ENCODE measurements around the gene RNF114.

RNF114 gene

DNA sequence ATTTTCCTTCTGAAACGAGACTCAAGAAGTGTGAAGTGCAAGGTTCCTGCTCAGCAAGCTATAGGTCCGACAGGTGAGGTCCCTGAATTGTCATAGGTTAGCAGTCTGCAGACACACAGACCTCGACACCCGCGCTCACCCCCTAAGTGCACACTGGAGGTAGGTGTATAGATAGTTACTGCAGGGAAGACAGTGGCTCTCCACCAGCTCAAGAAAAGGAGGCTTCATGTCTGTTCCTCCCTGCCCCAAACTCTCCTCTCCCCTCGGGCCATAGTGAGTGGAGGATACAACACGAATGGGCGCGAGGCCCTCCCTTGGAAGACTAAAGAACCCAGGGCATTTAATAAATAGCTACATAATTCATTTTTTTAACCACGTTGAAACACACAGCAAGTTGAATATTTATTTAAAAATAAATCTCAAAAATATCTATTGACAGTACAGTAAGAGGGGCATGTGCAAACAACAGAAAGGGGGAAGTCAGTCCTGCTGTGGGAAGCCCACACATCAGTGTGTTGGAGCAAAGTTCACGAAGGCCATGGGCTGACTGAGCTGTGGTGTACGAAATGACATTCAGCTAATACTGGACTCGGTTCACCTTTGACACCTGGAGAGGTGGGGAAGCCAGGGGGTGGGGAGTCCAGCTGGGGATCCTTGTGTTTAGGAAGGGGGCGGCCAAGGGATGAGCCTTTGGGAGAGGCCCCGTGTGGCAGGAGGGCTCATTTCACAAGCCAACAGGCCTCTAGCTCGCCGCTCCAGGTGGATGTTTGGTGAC is 31.6 kb upstream of the RNF114 start:
- no peak for DNase-seq (ENCODE audit: low read depth)

DNA sequence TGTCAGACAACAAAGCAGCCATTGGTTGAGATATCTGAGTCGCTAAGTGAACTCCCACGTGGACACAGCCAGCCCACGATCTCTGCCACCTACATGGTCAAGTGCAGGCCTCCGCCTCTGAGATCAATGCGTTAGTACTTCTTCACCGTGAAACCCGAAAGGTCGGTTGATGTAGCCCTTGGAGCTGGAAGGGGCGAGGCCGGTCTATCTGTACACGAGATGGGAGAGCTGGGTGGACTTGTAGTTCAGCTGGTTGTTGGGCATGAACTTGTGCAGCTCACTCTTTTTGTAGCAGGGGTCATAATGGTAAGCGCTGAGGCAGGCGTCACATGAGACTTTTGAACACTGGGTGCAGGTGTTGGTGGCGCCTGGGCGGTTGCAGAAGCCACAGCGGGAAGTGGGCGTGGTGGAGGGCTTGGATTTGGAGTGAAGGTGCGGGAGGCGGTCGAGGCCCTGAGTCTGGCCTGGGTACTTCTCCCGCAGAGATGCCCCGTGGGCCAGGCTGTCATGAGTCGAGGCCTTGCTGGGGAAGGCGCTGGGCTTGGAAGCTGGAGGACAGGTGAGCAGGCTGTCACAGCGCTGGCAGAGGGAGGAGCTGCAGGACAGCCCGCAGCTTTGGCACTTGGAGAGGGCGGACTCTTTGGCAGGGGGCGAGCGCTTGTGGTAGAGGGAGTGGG is 30.6 kb upstream of the RNF114 start:
- DNase-seq (ENCODE audit: low read depth) = no peak

DNA sequence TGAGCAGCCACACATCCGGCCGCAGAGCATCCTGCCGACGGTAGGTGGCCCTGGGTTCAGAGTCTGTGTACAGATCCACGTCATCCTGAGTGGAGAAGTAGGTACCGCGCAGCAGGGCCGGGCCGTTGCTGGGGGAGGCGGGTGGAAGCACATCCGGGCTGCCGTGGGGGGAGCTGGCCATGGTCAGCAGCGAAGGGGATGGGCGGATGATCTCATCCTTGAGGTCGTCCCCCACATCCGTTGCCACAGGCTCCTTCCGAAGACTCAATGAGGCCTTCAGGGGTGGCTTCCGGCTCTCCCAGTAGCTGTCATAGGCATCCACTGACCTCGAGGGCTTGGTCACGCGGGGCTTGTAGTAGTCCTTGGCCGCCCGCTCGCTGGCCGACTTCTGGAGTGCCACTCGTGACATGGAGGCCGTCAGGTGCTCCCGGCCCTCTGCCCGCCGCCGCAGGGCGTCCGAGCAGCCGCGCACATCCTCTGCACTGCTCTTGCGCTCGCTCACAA is 30.0 kb upstream of the RNF114 start:
- no peak for DNase-seq (ENCODE audit: low read depth)

DNA sequence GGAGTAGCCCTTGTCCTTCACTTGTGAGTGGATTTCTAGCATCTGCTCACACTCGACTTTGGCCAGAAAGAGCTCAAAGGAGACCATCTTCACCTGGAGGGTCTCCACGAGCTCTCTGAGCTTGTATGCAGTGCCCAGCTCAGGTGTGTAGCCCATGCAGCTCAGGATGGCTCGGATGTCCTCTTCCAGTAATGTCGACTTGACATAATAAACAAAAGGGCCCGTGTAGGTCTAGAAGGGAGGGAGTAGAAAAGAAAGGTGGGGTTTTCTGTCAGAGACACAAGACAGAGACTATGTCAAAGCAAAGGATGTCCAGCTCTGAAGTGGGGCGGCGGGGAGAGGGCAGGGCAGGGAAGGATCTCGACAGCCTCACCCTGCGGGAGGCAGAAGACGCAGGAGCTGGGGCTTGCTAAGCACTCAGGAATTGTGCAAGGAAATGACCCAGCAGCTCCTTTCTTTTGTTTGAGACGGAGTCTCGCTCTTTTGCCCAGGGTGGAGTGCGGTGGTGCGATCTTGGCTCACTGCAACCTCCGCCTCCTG is 29.5 kb upstream of the RNF114 start:
- DNase-seq (ENCODE audit: low read depth) = no peak

DNA sequence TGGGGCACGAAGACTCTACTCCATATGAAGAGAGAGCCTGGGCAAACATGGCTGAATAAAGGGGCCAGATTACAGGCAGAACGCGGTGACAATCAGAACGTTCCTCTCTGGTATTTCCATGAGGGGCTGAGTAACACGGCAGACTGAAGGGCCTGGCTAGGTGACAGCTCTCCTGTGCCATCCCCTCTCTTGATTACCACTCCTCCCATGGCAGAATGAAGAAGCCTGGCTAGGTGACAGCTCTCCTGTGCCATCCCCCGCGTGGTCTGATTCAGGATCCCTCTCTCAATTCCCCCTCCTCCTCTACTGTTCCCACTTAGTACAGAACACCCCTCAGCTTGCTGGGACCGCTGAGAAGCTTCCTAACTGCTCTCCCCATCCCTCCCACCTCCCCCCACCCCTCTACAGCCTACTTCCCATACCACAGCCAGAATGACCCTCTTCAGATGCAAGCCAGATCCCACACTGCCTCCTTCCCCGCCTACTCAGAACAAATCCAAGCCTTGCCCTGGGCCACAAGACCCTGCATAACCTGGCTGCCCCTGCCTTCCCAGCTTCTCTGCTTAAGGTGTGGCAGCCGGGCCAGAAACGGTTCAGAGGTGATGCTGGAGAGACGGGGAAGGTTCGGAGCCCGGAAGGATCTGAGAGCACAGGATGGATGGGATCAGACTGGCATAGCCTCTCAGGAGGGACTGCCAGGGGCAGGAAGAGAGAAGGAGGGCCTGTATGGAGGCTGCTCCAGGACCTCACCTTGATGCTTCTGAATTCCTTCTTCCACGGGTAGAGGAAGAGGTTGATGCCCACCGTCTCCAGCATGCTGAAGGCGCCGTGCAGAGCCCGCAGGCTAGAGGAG is 28.6 kb upstream of the RNF114 start:
- DNase-seq (ENCODE audit: low read depth) = no peak

DNA sequence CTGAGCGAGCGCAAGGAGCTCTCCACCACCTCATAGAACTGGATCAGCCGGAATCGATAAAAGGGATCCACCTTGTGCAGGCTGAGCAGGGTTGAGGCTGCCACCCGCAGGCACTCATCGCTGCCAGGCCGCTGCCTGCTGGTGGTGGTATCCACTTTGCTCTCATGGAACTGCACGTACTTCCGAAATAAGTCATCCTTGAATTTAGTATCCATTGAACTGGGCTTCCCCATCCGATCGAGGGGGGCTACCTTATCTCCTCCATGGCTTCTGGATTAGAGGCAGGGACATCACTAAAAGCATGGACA is 28.0 kb upstream of the RNF114 start:
- no peak for DNase-seq (ENCODE audit: low read depth)

DNA sequence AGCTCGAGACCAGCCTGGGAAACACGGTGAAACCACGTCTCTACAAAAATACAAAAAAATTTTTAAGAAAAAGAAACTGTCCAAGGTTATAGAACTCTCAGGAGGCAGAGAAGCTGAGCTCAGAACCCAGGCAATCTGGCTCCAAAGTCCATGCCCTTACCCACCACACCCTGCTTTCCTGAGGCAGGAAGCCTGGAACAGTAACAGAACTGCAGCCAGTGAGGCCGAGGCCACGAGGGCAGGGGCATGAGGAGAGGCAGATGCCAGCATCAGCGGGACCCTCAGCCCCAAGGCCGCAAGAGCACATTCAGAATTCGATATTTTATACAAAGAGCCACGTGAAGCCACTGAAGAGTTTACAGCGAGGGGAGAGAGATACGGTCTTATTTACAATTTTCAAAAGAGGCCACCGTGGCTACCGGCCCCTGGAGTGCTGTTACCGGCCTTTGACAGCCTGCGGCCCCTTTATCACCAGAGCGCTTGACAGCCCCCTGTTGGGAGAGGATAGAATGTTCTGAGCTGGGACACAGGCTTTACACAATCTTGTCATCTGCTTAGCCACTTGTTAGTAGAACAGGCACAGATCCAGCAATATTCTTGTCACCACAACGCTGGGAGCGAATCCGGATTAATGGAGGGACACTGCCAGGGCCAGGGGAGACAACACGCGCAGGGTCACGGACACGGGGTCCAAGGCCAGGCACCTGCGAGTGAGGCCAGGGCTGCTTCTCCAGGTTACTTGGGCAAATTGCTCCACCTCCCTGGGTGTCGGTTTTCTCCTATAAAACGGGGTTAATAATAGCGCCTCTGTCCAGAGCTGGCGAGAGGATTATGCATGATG is 26.5 kb upstream of the RNF114 start:
- no peak for DNase-seq (ENCODE audit: low read depth)

DNA sequence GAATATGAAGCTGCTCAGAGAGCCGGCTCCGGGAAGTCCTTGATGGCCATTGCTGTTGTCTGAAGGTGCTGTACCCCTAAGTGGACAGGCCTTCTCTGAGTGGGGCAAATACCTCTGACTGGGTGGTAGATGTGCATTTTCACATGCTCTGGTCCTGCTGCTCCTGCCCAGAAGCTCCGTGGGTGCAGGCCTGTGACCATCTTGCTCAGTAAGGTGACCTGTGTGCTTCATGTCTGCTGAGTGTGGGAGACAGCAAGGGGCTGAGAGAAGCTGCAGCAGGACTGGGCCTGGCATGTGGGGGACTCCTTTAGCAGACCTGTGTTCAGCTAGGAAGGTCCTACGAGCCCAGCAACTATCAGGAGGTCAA is 25.9 kb upstream of the RNF114 start:
- no peak for DNase-seq (ENCODE audit: low read depth)

DNA sequence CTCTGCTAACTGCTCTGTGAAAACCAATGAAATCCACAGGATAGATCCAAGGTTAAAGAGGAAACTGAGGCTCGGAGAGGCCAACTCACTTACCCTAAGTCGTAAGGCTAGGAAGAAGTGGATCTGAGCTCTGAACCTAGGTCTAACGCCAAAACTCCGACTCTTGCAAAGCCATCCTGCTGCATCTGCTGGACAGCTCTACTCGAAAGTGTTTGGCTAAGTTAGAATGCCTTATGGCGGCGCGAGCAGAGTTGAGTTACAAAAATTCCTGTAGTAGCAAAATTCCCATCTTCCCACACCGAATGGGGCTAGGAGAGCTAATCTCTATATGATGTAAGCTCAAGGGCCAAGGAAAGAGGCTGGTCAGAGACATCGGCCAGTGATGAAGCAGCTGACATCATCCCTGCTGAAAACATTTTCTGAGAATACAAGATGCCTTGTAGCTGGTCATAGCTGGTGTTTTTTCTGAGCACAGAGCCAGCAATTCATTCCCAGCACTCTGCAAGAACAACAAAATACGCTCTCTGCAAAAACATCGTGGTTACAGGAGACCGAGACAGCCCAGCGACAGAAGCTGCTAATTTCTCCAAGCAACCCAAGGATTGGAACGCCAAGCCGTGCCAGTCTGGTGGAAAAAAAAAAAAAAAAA is 22.7 kb upstream of the RNF114 start:
- no peak for DNase-seq (ENCODE audit: low read depth)

DNA sequence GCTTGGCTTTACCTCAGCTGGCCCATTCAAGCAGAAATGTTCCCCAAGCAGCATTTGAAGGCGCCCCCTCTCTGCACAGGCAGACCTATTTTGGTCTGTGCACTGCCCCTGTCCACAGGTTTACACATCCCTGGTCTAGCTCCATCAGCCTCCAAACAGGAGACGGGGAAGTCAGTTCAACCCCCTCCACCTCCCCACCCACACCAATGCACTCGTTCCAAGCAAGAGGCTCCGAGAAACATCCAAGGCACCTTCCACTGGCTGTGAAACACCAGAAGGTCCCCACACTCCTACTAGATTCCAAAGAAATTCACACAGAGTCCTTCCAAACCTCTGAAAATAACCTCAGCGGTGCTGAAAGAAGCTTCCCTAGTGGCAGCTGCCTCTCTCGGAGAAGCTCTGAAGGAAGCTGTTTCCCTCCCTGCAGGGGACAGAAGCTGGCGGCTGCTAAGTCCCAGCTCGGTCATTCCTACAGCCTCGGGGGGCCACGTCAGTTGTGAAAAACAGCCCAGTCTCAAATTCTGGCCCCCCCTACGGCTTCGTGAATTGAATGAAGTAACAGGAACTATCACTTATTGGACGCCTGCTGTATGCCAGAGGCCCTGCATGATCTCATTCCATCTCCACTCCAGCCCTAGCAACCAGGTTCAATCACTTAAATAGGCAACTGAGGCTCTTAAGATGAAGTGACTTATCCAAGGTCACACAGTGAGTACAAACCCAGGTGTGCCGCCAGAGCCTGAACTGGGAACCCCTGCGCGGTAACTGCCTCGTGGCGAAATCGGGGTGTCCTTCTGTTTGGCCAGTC is 21.7 kb upstream of the RNF114 start:
- no peak for DNase-seq (ENCODE audit: low read depth)

DNA sequence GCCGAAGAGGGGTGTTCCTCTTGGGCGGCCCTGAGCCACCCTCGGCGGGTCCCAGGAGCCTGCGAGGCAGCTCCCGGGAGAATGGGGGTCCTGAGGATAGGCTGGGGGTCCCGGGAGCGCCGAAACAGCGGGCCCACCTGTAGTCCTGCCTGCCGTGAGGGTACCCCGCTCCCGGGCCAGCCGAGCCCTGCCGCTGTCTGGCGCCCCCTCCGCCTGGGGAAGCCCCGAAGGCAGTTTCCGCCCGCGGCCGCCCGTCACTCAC is 21.1 kb upstream of the RNF114 start:
- DNase-seq (ENCODE audit: low read depth) = no peak

DNA sequence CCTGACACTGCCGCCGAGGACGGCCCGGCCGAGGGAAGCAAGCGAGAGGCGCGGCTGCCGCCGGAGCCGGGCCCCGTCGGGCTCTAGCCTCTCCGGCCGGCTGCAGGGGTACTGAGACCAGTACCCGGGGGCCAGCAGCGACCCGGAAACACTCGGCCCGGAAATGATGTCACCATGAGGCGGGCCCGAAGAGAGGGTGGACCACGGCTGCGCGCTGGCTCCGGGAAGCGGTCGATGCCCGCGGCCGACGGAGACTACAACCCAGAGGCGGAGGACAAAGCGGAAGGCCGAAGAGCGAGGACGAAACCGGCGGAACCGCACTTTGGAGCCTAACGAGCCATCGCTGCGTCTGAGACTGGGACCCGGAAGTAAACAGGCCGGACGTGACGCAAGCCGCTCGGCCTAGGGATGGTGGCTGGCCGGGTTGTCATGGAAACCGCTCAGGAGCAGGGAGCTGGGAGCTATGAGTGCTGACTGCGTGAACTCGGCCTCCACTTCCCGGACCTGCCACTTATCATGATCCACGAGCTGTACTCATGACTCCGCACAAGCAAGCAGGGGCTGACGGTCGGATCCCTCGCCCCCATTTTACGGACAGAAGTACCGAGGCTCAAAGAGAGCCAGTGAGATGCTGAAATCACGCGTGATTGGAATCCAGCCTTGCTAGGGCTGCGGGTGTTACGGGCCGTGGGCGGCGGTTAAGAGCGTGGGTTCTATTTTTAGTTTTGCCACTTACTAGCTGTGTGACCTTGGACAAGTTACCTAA is 20.6 kb upstream of the RNF114 start, which contains the start of gene SPATA2:
SPATA2 (minus strand) TSS at position 150 of the 766 bp plus-strand sequence. CDS start 7,039 bp downstream, outside the sequence.
- peak; percentile 95 for DNase-seq (ENCODE audit: low read depth)

DNA sequence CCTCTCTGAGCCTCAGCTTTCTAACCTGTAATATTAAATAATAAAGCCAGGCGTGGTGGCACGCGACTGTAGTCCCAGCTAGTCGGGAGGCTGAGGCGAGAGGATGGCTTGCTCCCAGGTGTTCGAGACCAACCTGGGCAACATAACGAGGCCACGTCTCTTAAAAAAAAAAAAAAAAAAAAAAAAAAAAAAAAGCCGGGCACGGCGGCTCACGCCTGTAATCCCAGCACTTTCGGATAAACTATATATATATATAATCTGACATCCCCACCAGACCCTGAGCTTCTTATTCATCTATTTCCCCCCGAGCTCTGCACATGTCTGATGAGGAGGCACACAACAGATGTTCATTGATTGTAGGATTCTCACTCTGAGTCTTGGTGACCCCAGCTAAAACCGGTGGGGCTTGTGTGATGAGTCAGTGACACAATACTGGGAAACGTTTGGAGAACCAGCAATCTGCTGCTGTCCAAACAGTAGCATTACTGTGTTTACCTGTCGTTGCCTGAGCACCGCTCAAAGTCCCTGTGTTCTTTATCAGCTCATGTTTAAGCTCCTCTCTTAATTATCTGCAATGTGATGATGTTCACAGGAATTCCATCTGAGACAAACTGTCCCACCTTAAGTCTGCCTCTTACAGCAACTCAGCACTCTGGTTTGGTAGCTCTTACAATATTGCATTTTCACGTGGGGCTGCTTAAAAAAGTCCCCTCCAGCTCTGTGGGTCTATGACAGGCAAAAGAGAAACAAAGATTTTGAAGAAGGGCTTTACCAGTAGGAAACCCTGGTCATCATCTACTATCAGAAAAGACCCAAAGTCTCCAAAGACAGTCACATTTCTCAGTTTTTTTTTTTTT is 19.8 kb upstream of the RNF114 start:
- DNase-seq (ENCODE audit: low read depth) = no peak

DNA sequence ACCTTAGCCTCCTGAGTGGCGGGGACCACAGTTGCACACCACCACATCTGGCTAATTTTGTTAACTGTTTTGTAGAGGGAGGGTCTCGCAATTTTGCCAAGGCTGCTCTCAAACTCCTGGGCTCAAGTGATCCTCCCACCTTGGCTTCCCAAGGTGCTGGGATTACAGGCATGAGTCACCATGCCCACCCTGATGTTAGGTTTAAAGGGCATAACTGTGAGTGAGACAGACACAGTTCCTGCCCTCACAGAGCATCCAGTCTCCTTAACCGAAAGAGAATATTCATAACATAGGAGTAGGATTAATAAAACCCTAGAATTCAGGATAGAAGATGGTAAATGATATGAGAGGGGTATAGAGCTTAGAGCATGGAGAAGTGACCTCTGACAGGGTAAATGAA is 17.8 kb upstream of the RNF114 start:
- DNase-seq (ENCODE audit: low read depth) = no peak

DNA sequence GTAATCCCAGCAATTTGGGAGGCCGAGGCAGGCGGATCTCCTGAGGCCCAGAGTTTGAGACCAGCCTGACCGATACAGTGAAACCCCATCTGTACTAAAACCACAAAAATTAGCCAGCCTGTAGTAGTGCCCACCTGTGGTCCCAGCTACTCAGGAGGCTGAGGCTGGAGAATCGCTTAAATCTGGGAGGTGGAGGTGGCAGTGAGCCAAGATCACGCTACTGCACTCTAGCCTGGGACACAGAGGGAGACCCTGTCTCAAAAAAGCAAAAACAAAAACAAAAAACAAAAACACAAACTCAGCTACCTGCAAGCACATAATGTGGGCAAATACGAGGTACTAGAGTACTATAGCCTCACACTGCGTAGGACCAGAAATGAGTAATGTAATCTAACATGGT is 17.2 kb upstream of the RNF114 start:
- no peak for DNase-seq (ENCODE audit: low read depth)

DNA sequence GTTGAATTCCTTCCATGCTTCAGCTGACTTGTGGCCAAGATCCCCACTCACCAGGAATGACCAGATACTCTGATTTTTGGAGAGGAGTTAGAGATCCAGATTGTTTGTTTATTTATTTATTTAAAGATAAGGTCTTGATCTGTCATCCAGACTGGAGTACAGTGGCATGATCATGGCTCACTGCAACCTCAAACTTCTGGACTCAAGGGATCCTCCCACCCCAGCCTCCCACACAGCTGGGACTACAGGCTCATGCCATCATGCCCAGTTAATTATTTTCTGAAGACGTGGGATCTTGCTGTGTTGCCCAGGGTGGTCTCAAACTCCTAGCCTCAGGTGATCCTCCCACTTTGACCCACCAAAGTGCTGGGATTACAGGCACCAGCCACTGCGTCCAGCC is 16.7 kb upstream of the RNF114 start:
- no peak for DNase-seq (ENCODE audit: low read depth)

DNA sequence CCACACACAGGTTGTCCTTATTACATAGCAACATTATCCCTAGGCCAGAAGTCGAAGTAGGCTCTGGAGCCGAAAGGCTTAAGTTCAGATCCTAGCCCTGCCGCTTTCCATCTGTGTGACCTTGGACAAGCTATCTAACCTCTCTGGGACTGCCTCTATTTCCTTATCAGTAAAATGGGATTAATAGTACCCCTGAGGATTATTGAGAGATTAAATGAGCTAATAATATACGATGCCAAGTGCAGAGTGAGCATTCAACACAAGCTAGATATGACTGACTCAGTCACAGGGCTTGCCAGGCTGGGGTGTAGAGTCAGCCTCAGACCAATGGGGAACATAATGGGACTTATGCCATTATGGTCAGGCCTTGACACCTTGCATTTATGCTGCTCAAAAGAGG is 11.9 kb upstream of the RNF114 start:
- DNase-seq (ENCODE audit: low read depth) = no peak

DNA sequence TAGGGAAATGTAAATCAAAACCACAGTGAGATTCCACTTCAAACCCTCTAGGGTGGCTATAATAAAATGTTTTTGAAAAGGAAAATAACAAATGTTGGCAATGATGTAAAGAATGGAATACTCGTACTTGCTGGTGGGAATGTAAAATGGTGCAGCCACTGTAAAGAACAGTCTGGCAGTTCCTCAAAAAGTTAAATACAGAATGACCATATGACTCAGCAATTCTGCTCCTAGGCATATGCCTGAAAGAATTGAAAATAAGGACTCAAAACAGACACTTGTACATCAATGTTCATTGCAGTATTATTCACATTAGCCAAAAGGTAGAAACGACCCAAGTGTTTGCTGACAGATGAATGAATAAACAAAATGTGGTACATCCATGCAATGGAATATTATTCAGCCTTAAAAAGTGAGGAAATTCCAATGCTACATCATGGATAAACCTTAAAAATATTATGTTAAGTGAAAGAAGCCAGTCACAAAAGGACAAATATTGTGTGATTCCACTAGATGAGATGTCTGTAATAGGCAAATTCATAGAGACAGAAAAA is 10.2 kb upstream of the RNF114 start:
- no peak for DNase-seq (ENCODE audit: low read depth)
